Measurements from ENCODE around the gene RGS4.

- TF ChIP-seq CTCF (IDR thresholded peaks at IDR 0.05; ENCODE audit: poor library complexity) (no peak), EZH2phosphoT487 (IDR thresholded peaks at IDR 0.05; ENCODE audit: low read depth, severe bottlenecking, unreplicated experiment) (no peak)
Measured at GRCh38 chr1:163083690-163084089, 14.5 kb downstream of the RGS4 start.
